HG02852 (cell line): ENCODE results near the gene MGST2.

Experiments
- ATAC-seq: cut with Tn5 transposase; IDR thresholded peaks from one replicate; pipeline ENCODE4 v1.9.1; 2021; ENCODE audit warnings: mild to moderate bottlenecking, moderate library complexity; ENCODE audit not compliant: unreplicated experiment

The MGST2 gene

GRCh38 chr4:139700568-139700967 lies 34.9 kb downstream of the MGST2 start:
- no peak for ATAC-seq

GRCh38 chr4:139704915-139705485 lies 39.4 kb downstream of the MGST2 start:
- ATAC-seq: no peak

GRCh38 chr4:139709660-139710059 lies 44.0 kb downstream of the MGST2 start:
- ATAC-seq: no peak

GRCh38 chr4:139710073-139710472 lies 44.5 kb downstream of the MGST2 start:
- no peak for ATAC-seq

- ATAC-seq: no peak
Measured at GRCh38 chr4:139711461-139711860, 45.8 kb downstream of the MGST2 start.

- ATAC-seq: no peak
Measured at GRCh38 chr4:139712882-139713281, 47.3 kb downstream of the MGST2 start.

- ATAC-seq: no peak
Measured at GRCh38 chr4:139715746-139716391, 50.2 kb downstream of the MGST2 start.

- no peak for ATAC-seq
Measured at GRCh38 chr4:139718358-139718757, 52.7 kb downstream of the MGST2 start.

GRCh38 chr4:139718833-139719232 lies 53.2 kb downstream of the MGST2 start:
- ATAC-seq: no peak

GRCh38 chr4:139719381-139720101 lies 53.9 kb downstream of the MGST2 start:
- no peak for ATAC-seq

GRCh38 chr4:139720806-139721205 lies 55.2 kb downstream of the MGST2 start:
- ATAC-seq: no peak

- ATAC-seq: no peak
Measured at GRCh38 chr4:139721789-139722188, 56.2 kb downstream of the MGST2 start.

- no peak for ATAC-seq
Measured at GRCh38 chr4:139725236-139725635, 59.6 kb downstream of the MGST2 start.

- no peak for ATAC-seq
Measured at GRCh38 chr4:139726615-139727014, 61.0 kb downstream of the MGST2 start.

GRCh38 chr4:139728146-139728545 lies 62.5 kb downstream of the MGST2 start:
- ATAC-seq: no peak

GRCh38 chr4:139728840-139729239 lies 63.2 kb downstream of the MGST2 start:
- no peak for ATAC-seq

- ATAC-seq: no peak
Measured at GRCh38 chr4:139732991-139733570, 67.5 kb downstream of the MGST2 start.

- no peak for ATAC-seq
Measured at GRCh38 chr4:139734201-139734874, 68.7 kb downstream of the MGST2 start.

GRCh38 chr4:139734875-139735380 lies 69.3 kb downstream of the MGST2 start:
- peak; percentile 66 for ATAC-seq

GRCh38 chr4:139735381-139736273 lies 70.0 kb downstream of the MGST2 start:
- no peak for ATAC-seq
